Activated CD8-positive, alpha-beta memory T cell treated with anti-CD3 and anti-CD28 coated beads for 48 hours (primary cell): ENCODE measurements around the gene CADPS.

Experiments
- DNase-seq, 3 experiments: peaks; one replicate each; pipeline ENCODE4 v3.0.0-alpha.2; 2020; ENCODE audit warnings: low read depth in 2 of 3, low spot score in 2 of 3

CADPS gene

GRCh38 chr3:62755285-62755684 lies 119.9 kb downstream of the CADPS start:
- no peak for DNase-seq

- no peak for DNase-seq
Observed at GRCh38 chr3:62749657-62750056, 125.6 kb downstream of the CADPS start.

- DNase-seq, result no peak
Observed at GRCh38 chr3:62749130-62749529, 126.1 kb downstream of the CADPS start.

- DNase-seq, result no peak
Observed at GRCh38 chr3:62737449-62737848, 137.8 kb downstream of the CADPS start.

GRCh38 chr3:62735510-62735909 lies 139.7 kb downstream of the CADPS start:
- DNase-seq, result no peak

GRCh38 chr3:62732183-62732904 lies 142.9 kb downstream of the CADPS start:
- no peak for DNase-seq

GRCh38 chr3:62727981-62728380 lies 147.2 kb downstream of the CADPS start:
- no peak for DNase-seq

GRCh38 chr3:62727536-62727935 lies 147.7 kb downstream of the CADPS start:
- DNase-seq, result no peak

- no peak for DNase-seq
Observed at GRCh38 chr3:62724503-62724902, 150.7 kb downstream of the CADPS start.

GRCh38 chr3:62723914-62724217 lies 151.3 kb downstream of the CADPS start:
- DNase-seq, result no peak

- no peak for DNase-seq
Observed at GRCh38 chr3:62723166-62723913, 151.9 kb downstream of the CADPS start.

- no peak for DNase-seq
Observed at GRCh38 chr3:62722344-62722743, 152.9 kb downstream of the CADPS start.

GRCh38 chr3:62718515-62719320 lies 156.5 kb downstream of the CADPS start:
- no peak for DNase-seq

GRCh38 chr3:62718011-62718410 lies 157.2 kb downstream of the CADPS start:
- DNase-seq, result no peak

- no peak for DNase-seq
Observed at GRCh38 chr3:62712746-62713145, 162.5 kb downstream of the CADPS start.

- DNase-seq, result no peak
Observed at GRCh38 chr3:62710751-62711150, 164.5 kb downstream of the CADPS start.

- no peak for DNase-seq
Observed at GRCh38 chr3:62708638-62709373, 166.4 kb downstream of the CADPS start.

- DNase-seq, result no peak
Observed at GRCh38 chr3:62705721-62706120, 169.5 kb downstream of the CADPS start.

- DNase-seq, result no peak
Observed at GRCh38 chr3:62703451-62704167, 171.6 kb downstream of the CADPS start.

GRCh38 chr3:62700357-62700756 lies 174.9 kb downstream of the CADPS start:
- no peak for DNase-seq

GRCh38 chr3:62699728-62700127 lies 175.5 kb downstream of the CADPS start:
- no peak for DNase-seq
